Esophagus (tissue), 2 donors: ENCODE data around the gene LRMDA. TPM values are rescaled to one million over a fixed set of nuclear protein-coding genes. Genes with fewer than 3 reads are reported as not detected.
"Not testable (repeated sequence)": the region's sequence is repeated elsewhere in the genome, so short reads cannot be mapped to it uniquely, and the experiment has no call there.

ENCODE experiments used
- H3K27ac ChIP-seq, 2 donors: one replicate each; pipeline ENCODE4 v1.5.1; 2013; ENCODE audit warnings: low read depth in 2 of 2, mild to moderate bottlenecking in 2 of 2, inconsistent platforms in 1 of 2, low read length in 1 of 2, moderate library complexity in 1 of 2
- H3K27me3 ChIP-seq, 2 donors: one replicate each; pipeline ENCODE4 v1.6.1; 2013; ENCODE audit warnings: low read length in 2 of 2, control low read depth in 1 of 2, mild to moderate bottlenecking in 1 of 2; ENCODE audit not compliant: insufficient read depth in 2 of 2, control insufficient read depth in 1 of 2
- H3K36me3 ChIP-seq, 2 donors: one replicate each; pipeline ENCODE4 v1.6.1; 2013; ENCODE audit warnings: low read length in 1 of 2; ENCODE audit not compliant: control insufficient read depth in 2 of 2, insufficient read depth in 2 of 2
- H3K4me1 ChIP-seq, 2 donors: one replicate each; pipeline ENCODE4 v1.6.1; 2013; ENCODE audit warnings: low read length in 1 of 2; ENCODE audit not compliant: control insufficient read depth in 2 of 2, insufficient read depth in 2 of 2
- H3K4me3 ChIP-seq, 2 donors: one replicate each; pipeline ENCODE4 v1.5.1; 2013; ENCODE audit warnings: low read length in 2 of 2, mild to moderate bottlenecking in 2 of 2, low read depth in 1 of 2, moderate library complexity in 1 of 2
- H3K9me3 ChIP-seq, 2 donors: one replicate each; pipeline ENCODE4 v1.6.1; 2013; ENCODE audit warnings: mild to moderate bottlenecking in 2 of 2, low read depth in 1 of 2, low read length in 1 of 2, moderate library complexity in 1 of 2; ENCODE audit not compliant: control insufficient read depth in 2 of 2, insufficient read depth in 1 of 2
- WGBS, 2 donors: extraction: QIAGEN DNeasy Blood & Tissue Kit; methylation state at CpG; one replicate each; pipeline ENCODE4 v1.1.7; 2013; 5-methylcytosine and 5-hydroxymethylcytosine counted together
- polyA plus RNA-seq, 2 donors: library from polyadenylated mRNA; stranded (reverse); fragments of 200-250 nt; gene quantifications; one replicate each; pipeline ENCODE4 v1.2.3, GENCODE V29; 2013
- donor health status: healthy with polysubstance abuse.
- donor health status: Bipolar disorder and iron deficiency.

The LRMDA gene
- polyA plus RNA-seq, 2 donors = 1.8 to 4.0 TPM

DNA sequence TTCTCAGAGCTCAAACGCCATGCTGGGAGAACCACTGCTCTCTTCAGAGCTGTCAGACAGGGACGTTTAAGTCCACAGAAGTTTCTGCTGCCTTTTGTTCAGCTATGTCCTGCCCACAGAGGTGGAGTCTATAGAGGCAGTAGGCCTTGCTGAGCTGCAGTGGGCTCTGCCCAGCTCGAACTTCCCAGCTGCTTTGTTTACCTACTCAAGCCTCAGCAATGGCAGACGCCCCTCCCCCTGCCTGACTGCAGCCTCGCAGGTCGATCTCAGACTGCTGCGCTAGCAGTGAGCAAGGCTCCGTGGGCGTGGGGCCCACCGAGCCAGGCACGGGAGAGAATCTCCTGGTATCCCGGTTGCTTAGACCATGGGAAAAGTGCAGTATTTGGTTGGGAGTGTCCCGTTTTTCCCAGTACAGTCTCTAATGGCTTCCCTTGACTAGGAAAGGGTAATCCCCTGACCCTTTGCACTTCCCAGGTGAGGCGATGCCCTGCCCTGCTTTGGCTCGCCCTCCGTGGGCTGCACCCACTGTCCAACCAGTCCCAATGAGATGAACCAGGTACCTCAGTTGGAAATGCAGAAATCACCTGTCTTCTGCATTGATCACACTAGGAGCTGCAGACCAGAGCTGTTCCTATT, 89.9 kb downstream of the LRMDA start:
- WGBS, 2 donors = 71 to 77% methylated on average over 16 of the region's 16 CpGs
- not testable (repeated sequence) for H3K36me3 ChIP-seq, H3K9me3 ChIP-seq, H3K27ac ChIP-seq, H3K27me3 ChIP-seq, H3K4me3 ChIP-seq, H3K4me1 ChIP-seq

GRCh38 chr10:75525067-75525466, 93.6 kb downstream of the LRMDA start:
- no peak overlapping the region for H3K27ac ChIP-seq
- no peaks in the 10 kb centered on the region for H3K27me3 ChIP-seq
- no peaks in the 10 kb centered on the region for H3K4me1 ChIP-seq
- no peaks in the 10 kb centered on the region for H3K36me3 ChIP-seq
- H3K4me3 ChIP-seq = no peak overlapping the region
- H3K9me3 ChIP-seq = no peaks in the 10 kb centered on the region
- 78 to 95% methylated on average over 1 of the region's 1 CpG for WGBS, 2 donors

GRCh38 chr10:75525646-75526045, 94.2 kb downstream of the LRMDA start:
- WGBS, 2 donors = 84 to 91% methylated on average over 1 of the region's 1 CpG
- no peak overlapping the region for H3K4me3 ChIP-seq
- H3K4me1 ChIP-seq = no peaks in the 10 kb centered on the region
- no peaks in the 10 kb centered on the region for H3K9me3 ChIP-seq
- H3K36me3 ChIP-seq = no peaks in the 10 kb centered on the region
- H3K27me3 ChIP-seq = no peaks in the 10 kb centered on the region
- H3K27ac ChIP-seq = no peak overlapping the region

GRCh38 chr10:75527542-75527941, 96.1 kb downstream of the LRMDA start:
- WGBS, 2 donors = 88 to 94% methylated on average over 2 of the region's 2 CpGs

DNA sequence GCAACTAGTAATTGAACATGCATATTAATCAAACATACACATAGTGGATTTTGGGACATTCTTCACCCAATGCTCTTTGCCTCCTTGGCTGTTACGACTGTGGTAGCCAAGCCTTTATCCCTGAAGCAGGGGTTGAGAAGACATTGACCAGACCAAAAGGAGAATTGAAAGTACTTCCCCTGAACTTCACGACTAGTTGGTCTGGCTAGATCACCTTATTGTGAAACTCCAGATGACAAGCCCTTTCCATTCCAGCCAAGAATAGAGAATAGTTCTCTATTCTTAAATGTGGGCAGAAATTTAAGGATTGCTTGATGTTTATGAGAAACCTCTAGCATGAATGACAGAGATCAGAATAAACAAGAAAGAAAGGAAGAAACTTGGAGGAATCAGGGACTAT, 97.0 kb downstream of the LRMDA start:
- Histone ChIP-seq H3K36me3 (no peaks in the 10 kb centered on the region), H3K9me3 (no peaks in the 10 kb centered on the region), H3K27ac (no peak overlapping the region), H3K27me3 (no peaks in the 10 kb centered on the region), H3K4me3 (no peak overlapping the region), H3K4me1 (no peaks in the 10 kb centered on the region)
- WGBS, 2 donors = 82 to 83% methylated on average over 2 of the region's 2 CpGs

More at GRCh38 chr10:75527542-75527941, 96.1 kb downstream of the LRMDA start:
- H3K27me3 ChIP-seq = no peaks in the 10 kb centered on the region
- H3K36me3 ChIP-seq = no peaks in the 10 kb centered on the region
- no peak overlapping the region for H3K27ac ChIP-seq
- H3K4me1 ChIP-seq = no peaks in the 10 kb centered on the region
- H3K4me3 ChIP-seq = no peak overlapping the region
- H3K9me3 ChIP-seq = no peaks in the 10 kb centered on the region

DNA sequence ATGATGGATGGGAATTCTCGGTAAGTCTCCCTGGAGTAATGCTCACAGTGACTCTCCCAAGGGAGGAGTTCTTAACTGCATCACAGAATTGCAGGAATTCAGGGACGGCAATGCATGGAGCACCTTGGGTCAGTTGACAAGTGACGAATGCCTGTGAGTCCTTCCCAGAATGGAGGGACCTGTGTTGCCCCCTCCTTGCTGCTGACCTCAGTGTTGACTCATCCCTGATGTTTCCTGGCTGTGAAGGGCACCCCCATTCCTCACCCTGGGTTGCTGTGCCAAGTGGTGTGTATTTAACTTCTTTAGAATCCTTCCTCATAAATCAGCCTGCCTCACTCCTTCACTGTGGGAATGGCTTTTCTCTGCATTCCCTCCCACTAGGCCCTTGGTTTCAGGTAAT, 98.9 kb downstream of the LRMDA start:
- no peaks in the 10 kb centered on the region for H3K27me3 ChIP-seq
- no peaks in the 10 kb centered on the region for H3K36me3 ChIP-seq
- H3K4me3 ChIP-seq = no peak overlapping the region
- H3K27ac ChIP-seq = no peak overlapping the region
- no peaks in the 10 kb centered on the region for H3K9me3 ChIP-seq
- H3K4me1 ChIP-seq = no peaks in the 10 kb centered on the region
- 75 to 80% methylated on average over 3 of the region's 3 CpGs for WGBS, 2 donors

- WGBS, 2 donors = 89 to 90% methylated on average over 2 of the region's 2 CpGs
- H3K36me3 ChIP-seq = no peaks in the 10 kb centered on the region
- no peaks in the 10 kb centered on the region for H3K9me3 ChIP-seq
- H3K27me3 ChIP-seq = no peaks in the 10 kb centered on the region
- no peaks in the 10 kb centered on the region for H3K4me1 ChIP-seq
- H3K4me3 ChIP-seq = no peak overlapping the region
- H3K27ac ChIP-seq = no peak overlapping the region
Measured at GRCh38 chr10:75531571-75532031, 100.2 kb downstream of the LRMDA start.

- Histone ChIP-seq H3K4me1 (no peaks in the 10 kb centered on the region), H3K27me3 (no peaks in the 10 kb centered on the region), H3K36me3 (no peaks in the 10 kb centered on the region), H3K27ac (no peak overlapping the region), H3K4me3 (no peak overlapping the region), H3K9me3 (no peaks in the 10 kb centered on the region)
- 84 to 87% methylated on average over 3 of the region's 3 CpGs for WGBS, 2 donors
Measured at GRCh38 chr10:75532253-75532924, 101.0 kb downstream of the LRMDA start.

DNA sequence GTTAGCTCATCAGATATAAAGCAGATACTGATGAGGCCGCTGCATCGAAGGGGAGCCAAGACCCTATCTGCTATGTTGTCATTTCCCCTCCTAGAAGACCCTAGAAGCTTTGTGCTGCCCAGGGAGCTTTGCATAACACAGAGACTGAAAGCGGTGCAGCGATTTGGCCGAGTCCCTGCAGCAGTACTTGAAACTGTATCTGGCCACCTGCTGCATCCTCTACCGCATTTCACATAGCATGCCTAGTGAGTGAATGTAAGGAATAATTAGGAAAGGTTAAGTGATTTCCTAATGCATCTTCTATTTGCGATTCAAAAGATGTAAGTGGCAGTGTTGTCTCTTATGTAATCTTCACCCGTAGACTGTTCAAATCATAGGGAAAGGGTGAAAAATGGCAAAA, 106.7 kb downstream of the LRMDA start:
- no peaks in the 10 kb centered on the region for H3K36me3 ChIP-seq
- no peak overlapping the region for H3K4me3 ChIP-seq
- WGBS, 2 donors = 94 to 95% methylated on average over 8 of the region's 8 CpGs
- no peaks in the 10 kb centered on the region for H3K4me1 ChIP-seq
- H3K27ac ChIP-seq = no peak overlapping the region
- H3K27me3 ChIP-seq = no peaks in the 10 kb centered on the region
- H3K9me3 ChIP-seq = no peaks in the 10 kb centered on the region

DNA sequence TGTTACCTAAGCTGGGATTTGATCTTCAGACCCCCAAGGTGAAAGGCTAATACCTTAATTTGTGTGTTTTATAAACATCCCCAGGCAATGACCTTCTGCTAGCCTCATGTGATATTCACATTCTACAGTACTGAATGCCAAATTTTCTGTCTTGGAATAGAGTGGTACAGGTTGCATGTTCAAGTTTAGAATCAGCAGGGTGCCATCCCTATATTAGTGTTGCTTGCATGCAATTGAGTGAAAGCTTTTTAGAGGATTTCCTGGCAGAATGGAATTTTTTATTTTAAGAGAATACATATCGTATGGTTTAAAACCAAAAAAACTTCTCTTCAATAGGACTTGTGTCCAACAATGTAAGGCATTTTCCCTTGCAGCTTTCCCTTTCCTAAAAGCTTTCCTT, 107.3 kb downstream of the LRMDA start:
- WGBS, 2 donors = 75 to 77% methylated on average over 1 of the region's 1 CpG
- Histone ChIP-seq H3K36me3 (no peaks in the 10 kb centered on the region), H3K27ac (no peak overlapping the region), H3K27me3 (no peaks in the 10 kb centered on the region), H3K4me1 (no peaks in the 10 kb centered on the region), H3K4me3 (no peak overlapping the region), H3K9me3 (no peaks in the 10 kb centered on the region)
